Uterus (tissue), 4 donors: ENCODE data around the gene CSNK1G3. TPM values are rescaled to one million over a fixed set of nuclear protein-coding genes. Genes with fewer than 3 reads are reported as not detected.

Source experiments
- DNase-seq, 2 donors: peaks; one replicate each; pipeline ENCODE4 v3.0.0-alpha.2; 2019 to 2020
- H3K27ac ChIP-seq, 2 donors: fragments of 200-600 bp; sonication (generic); 1 replicate in 1 of 2; 2 replicates in 1 of 2; pipeline ENCODE4 v1.5.1; 2016 to 2018
- H3K27me3 ChIP-seq, 2 donors: fragments of 200-600 bp; sonication (generic); one replicate each; pipeline ENCODE4 v1.5.1; 2018 to 2019; ENCODE audit warnings: control low read depth in 1 of 2
- H3K36me3 ChIP-seq, 2 donors: fragments of 200-600 bp; sonication (generic); one replicate each; pipeline ENCODE4 v1.5.1; 2019; ENCODE audit warnings: control low read depth in 1 of 2
- H3K4me1 ChIP-seq, 2 donors: fragments of 200-600 bp; sonication (generic); one replicate each; pipeline ENCODE4 v1.5.1; 2018 to 2019; ENCODE audit warnings: control low read depth in 1 of 2
- H3K4me3 ChIP-seq, 2 donors: fragments of 200-600 bp; sonication (generic); 1 replicate in 1 of 2; 2 replicates in 1 of 2; pipeline ENCODE4 v1.5.1; 2018 to 2019; ENCODE audit warnings: mild to moderate bottlenecking in 1 of 2
- H3K9me3 ChIP-seq, 2 donors: fragments of 200-600 bp; sonication (generic); one replicate each; pipeline ENCODE4 v1.5.1; 2019; ENCODE audit warnings: control low read depth in 1 of 2
- CTCF ChIP-seq, 4 experiments: fragments of 200-600 bp in 2 of 4; fragments of 450-650 bp in 2 of 4; sonication (generic) in 2 of 4; IDR thresholded peaks; one replicate each; pipeline ENCODE4 v1.5.1; 2016 to 2019; ENCODE audit warnings: antibody characterized with exemption in 4 of 4, mild to moderate bottlenecking in 2 of 4, moderate library complexity in 1 of 4
- POLR2A ChIP-seq, 2 donors: fragments of 450-650 bp; IDR thresholded peaks; one replicate each; pipeline ENCODE4 v1.6.1; 2016; ENCODE audit warnings: antibody characterized with exemption in 2 of 2, mild to moderate bottlenecking in 1 of 2, moderate library complexity in 1 of 2
- intact Hi-C: fragments of 100-400 bp; cut with DNase I; formaldehyde crosslinking; loops from one replicate; pipeline ENCODE4 v1.15.1; 2023; ENCODE audit warnings: low total_unique reads
- total RNA-seq, 4 donors: library from RNA; depleted of rRNA in 3 of 4; stranded (reverse); fragments of >200 nt in 3 of 4; gene quantifications; one replicate each; pipeline versions ENCODE4 v1.1.0 to v1.2.4, GENCODE V29; 2014 to 2023
- donor health status: DM: yes; HTN: yes; CAD: no.

CSNK1G3 gene
- total RNA-seq, 4 donors from 2014 or later = 42.8 to 151 (median 73.4) TPM

- TF ChIP-seq POLR2A (IDR thresholded peaks at IDR 0.05) = no peak
- TF ChIP-seq CTCF (IDR thresholded peaks at IDR 0.05) = no peak
- no peaks in the 10 kb centered on the region for H3K4me1 ChIP-seq
- intact Hi-C loops = no loop called here
- H3K27me3 ChIP-seq = no peaks in the 10 kb centered on the region
- no peak for DNase-seq
- no peak overlapping the region for H3K27ac ChIP-seq
- no peak overlapping the region for H3K4me3 ChIP-seq
- H3K9me3 ChIP-seq = no peaks in the 10 kb centered on the region
- no peaks in the 10 kb centered on the region for H3K36me3 ChIP-seq
These were observed 135.1 kb downstream of the CSNK1G3 start for GRCh38 chr5:123647066-123647465.

DNA sequence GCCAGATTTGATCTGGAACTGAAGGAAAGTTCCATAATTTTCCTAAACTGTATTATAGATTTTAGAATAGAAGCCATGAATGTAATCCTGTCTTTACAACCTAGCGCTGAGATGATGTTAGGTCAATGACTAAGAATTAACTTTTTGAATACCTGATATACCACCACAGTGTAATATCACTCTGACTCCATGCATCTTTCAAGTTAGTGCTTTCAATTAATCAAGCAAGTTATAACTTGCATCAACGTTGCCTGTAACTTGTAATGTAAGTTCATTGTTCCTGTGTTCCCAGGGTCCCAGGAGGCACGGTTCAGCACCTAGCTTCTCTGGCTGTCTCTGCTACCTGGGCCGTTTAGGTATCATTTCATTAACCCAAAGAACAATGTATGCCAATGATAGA lies 139.3 kb downstream of the CSNK1G3 start:
- TF ChIP-seq POLR2A (IDR thresholded peaks at IDR 0.05) = no peak
- no peak for TF ChIP-seq CTCF (IDR thresholded peaks at IDR 0.05)
- Histone ChIP-seq H3K4me1 (no peaks in the 10 kb centered on the region), H3K27me3 (no peaks in the 10 kb centered on the region), H3K36me3 (no peaks in the 10 kb centered on the region), H3K4me3 (no peak overlapping the region), H3K27ac (no peak overlapping the region), H3K9me3 (no peaks in the 10 kb centered on the region)
- DNase-seq = no peak
- intact Hi-C loops = no loop called here

DNA sequence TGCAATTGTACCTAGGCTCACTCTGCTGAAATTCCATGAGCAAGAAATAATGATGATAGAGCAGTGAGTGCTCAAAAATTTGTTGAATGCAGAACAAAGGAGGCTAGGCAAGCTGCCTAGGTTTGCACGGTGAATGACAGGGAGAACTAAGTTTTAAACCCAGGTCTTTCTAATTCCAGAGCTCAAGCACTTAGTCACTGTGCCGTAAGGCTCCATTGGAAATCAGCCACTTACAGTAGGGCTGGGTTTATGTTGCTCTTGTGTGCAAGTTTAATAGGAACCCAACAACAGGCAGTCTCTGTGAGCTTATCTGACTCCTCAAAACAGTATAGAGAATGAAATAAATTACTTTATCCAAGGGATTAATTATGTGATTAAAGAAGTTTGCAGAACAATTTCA lies 147.0 kb downstream of the CSNK1G3 start:
- Histone ChIP-seq H3K27ac (no peak overlapping the region), H3K9me3 (no peaks in the 10 kb centered on the region), H3K27me3 (no peaks in the 10 kb centered on the region), H3K36me3 (no peaks in the 10 kb centered on the region), H3K4me3 (no peak overlapping the region), H3K4me1 (no peaks in the 10 kb centered on the region)
- intact Hi-C loops = no loop called here
- DNase-seq = no peak
- TF ChIP-seq POLR2A (IDR thresholded peaks at IDR 0.05) (no peak), CTCF (IDR thresholded peaks at IDR 0.05) (no peak)

DNA sequence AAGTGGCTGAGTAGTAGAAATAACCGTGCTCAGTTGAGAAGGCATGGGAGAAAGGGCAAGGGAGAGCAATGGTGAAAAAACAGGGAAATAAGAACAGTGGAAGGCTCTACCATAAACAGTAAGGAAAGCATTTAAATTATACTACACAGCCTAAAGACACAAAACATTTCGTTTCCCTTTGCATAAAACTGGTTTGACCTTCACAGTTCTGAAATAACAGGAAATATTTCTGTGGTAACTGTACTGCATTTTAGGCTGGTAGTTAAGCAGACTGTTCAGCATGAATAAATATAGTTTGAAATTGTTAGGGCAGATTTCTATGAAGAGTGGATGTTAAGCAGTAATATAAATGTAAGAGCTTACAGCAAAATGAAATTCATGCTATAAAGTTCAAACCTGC lies 147.5 kb downstream of the CSNK1G3 start:
- Histone ChIP-seq H3K27ac (no peak overlapping the region), H3K27me3 (no peaks in the 10 kb centered on the region), H3K9me3 (no peaks in the 10 kb centered on the region), H3K4me3 (no peak overlapping the region), H3K4me1 (no peaks in the 10 kb centered on the region), H3K36me3 (no peaks in the 10 kb centered on the region)
- TF ChIP-seq CTCF (IDR thresholded peaks at IDR 0.05) (no peak), POLR2A (IDR thresholded peaks at IDR 0.05) (no peak)
- DNase-seq = no peak
- intact Hi-C loops = no loop called here

- H3K27ac ChIP-seq = no peak overlapping the region
- no peak overlapping the region for H3K4me3 ChIP-seq
- H3K4me1 ChIP-seq = no peaks in the 10 kb centered on the region
- no peak for DNase-seq
- intact Hi-C loops = no loop called here
- H3K27me3 ChIP-seq = no peaks in the 10 kb centered on the region
- peaks cover 0 to 3% of the 10 kb centered on the region in 2 donors for H3K9me3 ChIP-seq
- no peaks in the 10 kb centered on the region for H3K36me3 ChIP-seq
- TF ChIP-seq CTCF (IDR thresholded peaks at IDR 0.05) (no peak), POLR2A (IDR thresholded peaks at IDR 0.05) (no peak)
These were observed 153.0 kb downstream of the CSNK1G3 start for GRCh38 chr5:123664961-123665360.
